Motor neuron (in vitro differentiated cells): Measurements from ENCODE around the gene BSCL2. TPM values are rescaled to one million over a fixed set of nuclear protein-coding genes. Genes with fewer than 3 reads are reported as not detected.

Source experiments
- total RNA-seq, 8 experiments: library from RNA; unstranded; fragments of 300-600 nt; gene quantifications; 2 replicates each; pipeline versions ENCODE4 v1.2.3 to v1.2.4, GENCODE V29; 2022

BSCL2 gene
- total RNA-seq, 8 experiments from 2014 or later = 55.0 to 446 (median 341) TPM

Other genes starting within 250 kb of the BSCL2 start
- 10 to 100 TPM in 4 of 8 experiments, 1 to 10 TPM in 4; 1.2 to 93.7 (median 13.5) TPM for gene AHNAK, start 160.6 kb downstream of the BSCL2 start, total RNA-seq
- gene EEF1G, start 133.5 kb downstream of the BSCL2 start, total RNA-seq = 1,000 to 10,000 TPM; 1,525 to 3,247 (median 2,152) TPM
- gene TUT1, start 115.9 kb downstream of the BSCL2 start, total RNA-seq = 10 to 100 TPM; 11.5 to 24.4 (median 17.3) TPM
- gene MTA2, start 105.6 kb downstream of the BSCL2 start, total RNA-seq = 100 to 1,000 TPM in 3 of 8 experiments, 10 to 100 TPM in 5; 49.1 to 146 (median 83.3) TPM
- 10 to 100 TPM in 4 of 8 experiments, 1 to 10 TPM in 4; 1.4 to 56.9 (median 10.0) TPM for gene EML3, start 94.6 kb downstream of the BSCL2 start, total RNA-seq
- gene ROM1, start 94.2 kb downstream of the BSCL2 start, total RNA-seq = 10 to 100 TPM in 1 of 8 experiments, 1 to 10 TPM in 6, under 1 TPM in 1; 0.49 to 14.5 (median 4.8) TPM
- 10 to 100 TPM; 28.6 to 56.5 (median 37.0) TPM for gene B3GAT3, start 85.4 kb downstream of the BSCL2 start, total RNA-seq
- 100 to 1,000 TPM in 7 of 8 experiments, 10 to 100 TPM in 1; 97.8 to 296 (median 172) TPM for gene GANAB, start 60.8 kb downstream of the BSCL2 start, total RNA-seq
- gene INTS5, start 54.1 kb downstream of the BSCL2 start, total RNA-seq = 10 to 100 TPM; 10.8 to 24.8 (median 17.9) TPM
- 100 to 1,000 TPM in 4 of 8 experiments, 10 to 100 TPM in 4; 51.9 to 159 (median 95.0) TPM for gene C11orf98, start 42.2 kb downstream of the BSCL2 start, total RNA-seq
- gene CSKMT, start 42.1 kb downstream of the BSCL2 start, total RNA-seq = 10 to 100 TPM; 25.7 to 90.2 (median 37.9) TPM
- 10 to 100 TPM in 5 of 8 experiments, 1 to 10 TPM in 3; 7.9 to 17.7 (median 10.3) TPM for gene UQCC3, start 35.8 kb downstream of the BSCL2 start, total RNA-seq
- 10 to 100 TPM in 3 of 8 experiments, 1 to 10 TPM in 5; 2.8 to 32.4 (median 4.6) TPM for gene LBHD1, start 35.2 kb downstream of the BSCL2 start, total RNA-seq
- 100 to 1,000 TPM in 7 of 8 experiments, 10 to 100 TPM in 1; 95.5 to 132 (median 123) TPM for gene UBXN1, start 28.4 kb downstream of the BSCL2 start, total RNA-seq
- 1 to 10 TPM in 2 of 8 experiments, under 1 TPM in 6; 0.33 to 9.3 (median 0.49) TPM for gene LRRN4CL, start 17.9 kb downstream of the BSCL2 start, total RNA-seq
- gene GNG3, start 252 bp upstream of the BSCL2 start, total RNA-seq = 100 to 1,000 TPM in 5 of 8 experiments, under 1 TPM in 3; 0.61 to 171 (median 111) TPM
- gene HNRNPUL2, start 20.0 kb upstream of the BSCL2 start, total RNA-seq = 10 to 100 TPM; 13.4 to 55.2 (median 27.8) TPM
- gene TTC9C, start 21.1 kb upstream of the BSCL2 start, total RNA-seq = 10 to 100 TPM; 41.6 to 67.2 (median 48.7) TPM
- gene ZBTB3, start 46.7 kb upstream of the BSCL2 start, total RNA-seq = 10 to 100 TPM in 3 of 8 experiments, 1 to 10 TPM in 5; 7.4 to 12.8 (median 9.5) TPM
- gene POLR2G, start 54.2 kb upstream of the BSCL2 start, total RNA-seq = 100 to 1,000 TPM in 6 of 8 experiments, 10 to 100 TPM in 2; 83.4 to 178 (median 115) TPM
- gene TAF6L, start 64.0 kb upstream of the BSCL2 start, total RNA-seq = 10 to 100 TPM in 5 of 8 experiments, 1 to 10 TPM in 3; 8.7 to 40.6 (median 13.9) TPM
- 100 to 1,000 TPM in 1 of 8 experiments, 10 to 100 TPM in 7; 17.6 to 125 (median 42.2) TPM for gene TMEM179B, start 80.0 kb upstream of the BSCL2 start, total RNA-seq
- gene TMEM223, start 84.6 kb upstream of the BSCL2 start, total RNA-seq = 10 to 100 TPM; 13.6 to 31.3 (median 25.3) TPM
- 10 to 100 TPM; 22.4 to 86.6 (median 45.4) TPM for gene NXF1, start 98.0 kb upstream of the BSCL2 start, total RNA-seq
- 10 to 100 TPM; 26.2 to 54.3 (median 33.9) TPM for gene STX5, start 124.6 kb upstream of the BSCL2 start, total RNA-seq
- 1 to 10 TPM in 6 of 8 experiments, not detected in 2; 1.3 to 5.7 (median 2.1) TPM for gene TEX54, start 125.4 kb upstream of the BSCL2 start, total RNA-seq
- 100 to 1,000 TPM in 1 of 8 experiments, 10 to 100 TPM in 7; 41.4 to 110 (median 81.7) TPM for gene WDR74, start 132.2 kb upstream of the BSCL2 start, total RNA-seq
- gene SLC3A2, start 173.5 kb upstream of the BSCL2 start, total RNA-seq = 100 to 1,000 TPM in 7 of 8 experiments, 10 to 100 TPM in 1; 97.8 to 428 (median 211) TPM
- under 1 TPM in 6 of 8 experiments, not detected in 2; 0.04 to 0.81 (median 0.19) TPM for gene CHRM1, start 213.9 kb upstream of the BSCL2 start, total RNA-seq